ENCODE measurements around the gene FRMD5.

FRMD5 gene

DNA sequence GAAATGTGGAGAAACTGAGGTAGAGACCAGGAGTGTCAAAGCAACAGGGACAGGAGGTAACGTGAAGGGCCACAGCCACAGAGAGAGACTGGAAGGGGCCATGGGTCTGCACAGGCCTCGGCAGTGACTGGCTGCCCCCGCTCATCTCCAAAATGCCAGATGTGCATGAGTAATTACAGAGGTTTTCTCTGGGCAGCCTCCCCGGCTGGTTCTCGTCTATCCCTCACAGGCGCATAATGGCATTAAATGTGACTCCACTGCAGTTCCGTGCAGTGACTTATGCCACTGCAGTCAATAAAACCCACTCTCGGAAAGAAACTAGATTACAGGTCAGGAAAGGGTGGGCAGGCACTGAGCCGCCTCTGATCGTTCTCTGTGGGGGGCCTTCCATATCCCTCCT, 293.6 kb downstream of the FRMD5 start:
- no peak for DNase-seq (ENCODE audit: low read depth in 2 of 3, low spot score in 2 of 3)

DNA sequence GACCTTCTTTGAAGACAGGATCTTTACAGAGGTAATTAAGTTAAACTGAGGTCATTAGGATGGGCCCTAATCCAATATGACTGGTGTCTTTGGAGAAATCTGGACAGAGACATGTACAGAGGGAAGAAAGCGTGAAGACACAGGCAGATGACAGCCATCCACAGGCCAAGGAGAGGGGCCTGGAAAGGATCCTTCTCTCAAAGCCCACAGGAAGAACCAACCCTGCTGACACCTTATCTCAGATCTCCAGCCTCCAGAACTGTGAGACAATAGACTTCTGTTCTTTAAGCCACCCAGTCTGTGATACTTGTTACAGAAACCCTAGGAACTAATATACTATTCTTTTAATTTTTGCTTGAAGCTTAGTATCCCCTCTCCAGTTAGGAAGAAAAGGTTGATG, 294.1 kb downstream of the FRMD5 start:
- DNase-seq (ENCODE audit: low read depth in 2 of 3, low spot score in 2 of 3), result no peak

DNA sequence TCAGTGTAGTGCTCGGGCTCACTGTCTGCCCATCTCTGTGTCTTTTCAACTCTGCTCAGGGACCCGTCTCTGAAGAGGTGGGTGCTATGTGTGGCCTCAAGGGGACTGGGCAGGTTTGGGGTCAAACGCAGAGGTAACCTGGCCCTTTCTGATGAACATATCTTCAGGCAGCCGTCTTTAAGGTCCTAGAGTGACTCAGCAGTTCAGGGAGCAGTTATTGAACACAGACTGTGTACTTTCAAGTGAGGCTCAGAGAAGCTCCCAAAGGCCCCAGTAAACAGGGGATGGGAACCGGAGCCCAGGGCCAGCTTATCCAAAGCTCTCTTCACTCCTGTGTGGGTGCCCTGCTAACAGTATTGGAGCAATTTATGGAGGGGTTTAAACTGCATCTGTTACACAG, 295.1 kb downstream of the FRMD5 start:
- DNase-seq (ENCODE audit: low read depth in 2 of 3, low spot score in 2 of 3), result no peak

DNA sequence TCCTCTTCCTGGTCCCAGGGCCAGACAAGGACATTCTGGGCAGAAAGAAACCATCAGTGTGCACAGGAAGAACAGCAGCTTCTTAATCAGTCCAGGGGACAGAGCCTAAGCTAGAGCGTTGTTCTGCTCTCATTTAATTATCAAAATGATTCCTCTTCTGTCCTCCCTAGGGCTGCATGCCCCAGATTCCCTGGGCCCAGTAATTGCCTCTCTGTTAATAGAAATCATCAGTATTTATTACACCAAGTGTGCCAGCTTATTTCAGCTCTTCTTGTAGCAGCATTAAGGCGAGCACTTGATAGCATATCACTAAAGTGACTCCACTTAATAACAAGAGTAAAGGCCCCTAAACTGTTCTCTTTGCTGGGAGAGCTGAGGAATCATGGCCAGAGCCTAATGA, 296.2 kb downstream of the FRMD5 start:
- DNase-seq (ENCODE audit: low read depth in 2 of 3, low spot score in 2 of 3), result no peak

DNA sequence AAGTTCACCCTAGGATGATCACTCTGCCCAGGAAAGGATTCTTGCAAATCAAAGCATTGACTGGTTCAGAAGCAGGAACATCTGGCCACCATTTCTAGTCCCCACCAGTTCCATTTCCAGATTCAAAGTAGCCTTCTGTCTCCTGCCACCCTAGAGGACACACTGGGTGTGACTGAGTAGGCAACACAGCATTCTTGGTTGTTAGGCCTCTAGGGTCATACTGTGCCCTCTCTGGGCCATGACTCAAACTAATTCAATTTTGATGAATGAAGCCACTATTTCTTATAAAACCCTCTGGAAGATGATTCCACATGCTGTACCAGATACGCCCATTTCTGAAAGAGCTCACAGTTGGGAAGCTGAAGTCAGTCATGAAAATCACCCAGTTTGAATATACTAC, 298.5 kb downstream of the FRMD5 start:
- no peak for DNase-seq (ENCODE audit: low read depth in 2 of 3, low spot score in 2 of 3)

DNA sequence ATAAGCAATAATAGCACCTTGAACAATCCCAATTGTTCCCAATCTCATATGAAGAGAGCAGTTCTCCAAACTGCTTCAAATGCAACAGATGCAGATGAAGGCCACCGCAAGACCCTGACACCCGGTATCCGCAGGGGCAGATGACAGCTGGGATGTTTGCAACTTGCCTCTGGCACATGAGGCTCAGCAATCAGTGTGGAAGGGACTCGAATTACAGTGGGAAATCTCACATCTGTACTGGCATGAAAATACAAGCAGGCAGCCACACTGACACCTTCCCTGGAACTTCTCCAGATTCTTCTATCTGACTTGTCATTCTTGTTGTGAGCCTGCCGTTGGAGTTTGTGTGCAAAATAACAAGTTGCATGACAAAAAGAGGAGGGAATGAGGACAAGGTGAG, 299.5 kb downstream of the FRMD5 start:
- DNase-seq (ENCODE audit: low read depth in 2 of 3, low spot score in 2 of 3), result no peak

DNA sequence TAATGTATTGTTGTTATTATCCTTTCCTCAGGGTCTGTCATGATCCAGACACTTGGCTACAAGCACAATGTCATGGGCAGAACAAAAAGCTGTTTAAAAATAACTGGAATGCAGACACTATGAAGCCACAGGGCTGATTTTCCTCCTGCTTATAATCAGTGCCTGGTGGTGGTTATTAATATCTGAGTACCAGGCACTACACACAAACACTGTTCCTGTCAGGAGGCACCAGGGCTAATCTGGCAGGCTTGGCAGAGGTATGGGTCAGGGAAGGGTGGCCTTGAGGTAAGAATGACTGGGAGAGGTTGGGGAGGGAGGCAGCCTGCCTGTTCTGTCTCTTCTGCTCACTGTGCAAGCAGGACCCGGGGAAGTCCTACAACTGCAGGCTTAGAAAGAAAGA, 301.1 kb downstream of the FRMD5 start:
- DNase-seq (ENCODE audit: low read depth in 2 of 3, low spot score in 2 of 3), result no peak

DNA sequence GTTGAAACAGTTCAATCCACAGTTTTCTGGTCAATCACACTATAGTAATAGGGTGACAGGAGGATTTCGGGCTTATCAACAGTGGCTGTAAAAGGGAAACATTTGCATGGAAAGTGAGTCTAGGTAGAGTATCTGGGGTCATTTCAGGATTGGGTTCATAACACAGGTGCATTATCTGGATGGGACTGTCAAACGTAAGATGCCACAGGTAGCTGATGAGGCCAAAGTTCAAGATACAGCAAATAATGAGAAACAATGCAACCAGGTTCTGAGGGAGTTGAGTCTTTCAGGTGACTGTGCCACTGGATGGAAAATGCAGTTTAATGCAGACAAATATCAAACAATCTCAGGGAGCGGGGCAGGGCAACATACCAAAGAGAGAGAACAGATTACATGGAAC, 306.0 kb downstream of the FRMD5 start:
- no peak for DNase-seq (ENCODE audit: low read depth in 2 of 3, low spot score in 2 of 3)

DNA sequence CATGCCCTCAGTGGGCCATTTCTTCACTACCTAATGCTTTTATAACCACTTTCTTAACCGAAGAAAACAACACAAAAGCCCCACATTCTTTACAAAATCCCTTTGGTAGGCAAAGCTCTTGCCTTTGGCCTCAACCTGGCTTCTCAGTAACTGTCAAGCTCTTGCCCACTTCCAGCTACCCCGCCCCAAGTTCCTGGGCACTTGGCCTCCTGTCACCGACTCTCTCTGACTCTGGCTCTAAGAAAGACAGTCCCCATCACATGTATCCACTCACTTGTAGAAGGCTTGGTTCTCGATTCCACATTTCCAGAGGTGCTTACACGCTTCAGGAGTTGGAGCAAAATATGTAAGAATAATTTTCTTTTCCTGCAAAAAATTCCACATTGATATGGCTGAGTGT, 307.2 kb downstream of the FRMD5 start:
- no peak for DNase-seq (ENCODE audit: low read depth in 2 of 3, low spot score in 2 of 3)

DNA sequence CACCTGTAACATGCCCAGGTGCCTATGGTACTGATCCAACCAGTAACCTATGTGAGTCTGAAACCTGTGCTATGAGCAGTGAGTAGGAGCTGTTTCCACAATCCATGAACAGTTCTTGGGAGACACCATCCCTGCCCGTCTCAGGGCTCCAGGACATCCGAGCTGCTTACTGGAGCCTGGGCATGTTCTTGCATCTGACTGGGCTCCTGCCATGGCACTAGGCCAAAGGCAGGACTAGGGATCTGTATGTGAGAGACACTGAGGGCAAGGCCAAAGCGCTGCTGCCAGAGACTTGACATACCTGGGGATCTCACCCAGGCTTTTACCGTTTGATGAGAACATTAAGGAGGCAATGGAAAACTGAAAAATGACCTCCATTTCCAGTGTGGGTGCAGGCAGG, 308.5 kb downstream of the FRMD5 start:
- no peak for DNase-seq (ENCODE audit: low read depth in 2 of 3, low spot score in 2 of 3)

DNA sequence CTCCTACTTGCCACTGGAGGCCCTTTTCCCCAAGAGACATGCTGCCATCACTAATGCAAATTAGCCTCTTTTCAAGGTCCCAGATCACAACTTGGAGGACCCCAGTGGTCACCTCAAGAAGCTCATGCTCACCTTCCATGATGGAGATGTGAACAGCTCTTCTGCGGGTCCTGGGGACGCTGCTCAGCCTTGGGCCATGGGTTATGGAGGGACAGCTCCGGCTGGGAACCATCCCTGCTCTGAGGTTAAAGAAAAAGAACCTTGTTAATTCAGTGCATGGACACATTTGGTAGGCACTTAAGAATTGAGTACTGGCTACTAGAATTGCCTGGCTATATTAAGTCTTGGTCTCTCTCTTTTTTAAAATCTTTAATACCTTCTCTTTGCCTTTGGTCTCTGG, 311.5 kb downstream of the FRMD5 start:
- no peak for DNase-seq (ENCODE audit: low read depth in 2 of 3, low spot score in 2 of 3)

DNA sequence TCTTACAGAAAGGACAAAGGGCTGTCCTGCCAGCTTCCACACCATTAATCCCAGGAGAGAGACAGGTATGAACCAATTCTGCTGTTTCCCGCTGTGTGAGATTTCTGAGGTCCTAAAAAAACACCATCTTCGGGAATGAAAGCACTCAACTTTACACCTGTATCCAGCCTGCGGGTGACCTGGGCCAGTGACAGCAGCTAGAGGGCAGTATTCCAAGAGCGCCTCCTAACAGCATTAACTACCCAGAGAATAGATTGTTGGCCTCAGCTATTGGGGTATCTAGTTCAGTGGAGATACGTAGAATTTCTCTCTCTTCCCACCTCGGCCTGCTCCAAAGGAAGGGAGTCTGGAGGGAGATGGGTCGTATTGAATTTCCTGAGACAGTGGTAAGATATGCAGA, 313.1 kb downstream of the FRMD5 start:
- no peak for DNase-seq (ENCODE audit: low read depth in 2 of 3, low spot score in 2 of 3)

DNA sequence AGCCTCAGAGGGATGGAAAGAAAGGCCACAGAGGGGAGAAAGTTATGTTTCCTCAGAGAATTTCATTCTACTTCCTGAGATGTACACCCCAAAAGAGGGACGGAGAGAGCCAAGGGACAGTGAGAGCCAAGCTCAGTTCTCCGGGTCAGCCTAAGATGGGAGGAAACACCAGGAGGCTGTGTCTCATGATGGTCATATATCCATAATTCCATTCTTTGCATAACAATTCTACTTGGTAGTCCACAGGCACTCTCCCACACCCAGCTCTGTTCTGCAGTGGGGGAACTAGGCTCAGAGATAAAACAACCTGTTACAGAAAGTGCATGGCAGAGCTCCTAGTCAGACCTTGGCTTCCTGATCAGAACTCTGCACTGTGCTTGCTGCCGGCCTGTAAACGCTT, 313.8 kb downstream of the FRMD5 start:
- no peak for DNase-seq (ENCODE audit: low read depth in 2 of 3, low spot score in 2 of 3)

DNA sequence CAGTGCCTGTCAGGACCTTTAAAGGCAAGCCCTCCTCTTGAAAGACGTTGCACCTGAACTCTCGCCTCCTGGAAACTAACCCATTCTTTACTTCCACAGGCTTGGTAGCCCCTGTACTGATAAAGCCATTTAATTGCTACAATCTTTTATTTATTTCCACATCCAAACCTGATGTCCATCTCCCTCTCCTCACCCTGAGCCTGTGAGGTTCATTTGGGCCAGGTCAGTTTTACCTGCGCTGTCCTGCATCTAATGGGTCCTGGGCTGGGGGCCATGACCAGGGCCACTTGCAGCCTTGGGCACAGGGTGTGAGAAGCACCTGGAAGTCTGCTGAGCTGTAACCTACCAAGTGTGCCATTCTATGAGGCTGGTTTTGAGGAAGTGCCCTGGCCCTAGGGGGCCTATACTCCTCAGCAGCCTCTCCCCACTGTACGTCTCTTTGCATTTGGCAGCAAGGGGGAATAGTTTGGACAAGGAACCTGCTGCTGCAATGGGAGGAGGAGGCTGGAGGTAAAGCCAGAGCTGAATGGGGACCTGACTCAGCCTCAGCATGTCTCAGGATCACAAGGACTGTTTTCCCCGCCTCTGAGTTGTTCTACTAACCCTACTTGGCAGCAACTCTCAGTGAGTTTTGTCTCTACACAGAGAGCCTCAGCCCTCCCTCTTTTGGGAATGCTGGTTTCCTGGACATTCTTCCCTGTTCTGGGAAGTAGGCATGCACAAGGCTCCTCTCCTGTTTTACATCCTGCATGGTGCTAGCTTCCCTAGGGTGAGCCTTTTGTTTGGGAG, 314.5 kb downstream of the FRMD5 start:
- DNase-seq (ENCODE audit: low read depth in 2 of 3, low spot score in 2 of 3), result no peak

DNA sequence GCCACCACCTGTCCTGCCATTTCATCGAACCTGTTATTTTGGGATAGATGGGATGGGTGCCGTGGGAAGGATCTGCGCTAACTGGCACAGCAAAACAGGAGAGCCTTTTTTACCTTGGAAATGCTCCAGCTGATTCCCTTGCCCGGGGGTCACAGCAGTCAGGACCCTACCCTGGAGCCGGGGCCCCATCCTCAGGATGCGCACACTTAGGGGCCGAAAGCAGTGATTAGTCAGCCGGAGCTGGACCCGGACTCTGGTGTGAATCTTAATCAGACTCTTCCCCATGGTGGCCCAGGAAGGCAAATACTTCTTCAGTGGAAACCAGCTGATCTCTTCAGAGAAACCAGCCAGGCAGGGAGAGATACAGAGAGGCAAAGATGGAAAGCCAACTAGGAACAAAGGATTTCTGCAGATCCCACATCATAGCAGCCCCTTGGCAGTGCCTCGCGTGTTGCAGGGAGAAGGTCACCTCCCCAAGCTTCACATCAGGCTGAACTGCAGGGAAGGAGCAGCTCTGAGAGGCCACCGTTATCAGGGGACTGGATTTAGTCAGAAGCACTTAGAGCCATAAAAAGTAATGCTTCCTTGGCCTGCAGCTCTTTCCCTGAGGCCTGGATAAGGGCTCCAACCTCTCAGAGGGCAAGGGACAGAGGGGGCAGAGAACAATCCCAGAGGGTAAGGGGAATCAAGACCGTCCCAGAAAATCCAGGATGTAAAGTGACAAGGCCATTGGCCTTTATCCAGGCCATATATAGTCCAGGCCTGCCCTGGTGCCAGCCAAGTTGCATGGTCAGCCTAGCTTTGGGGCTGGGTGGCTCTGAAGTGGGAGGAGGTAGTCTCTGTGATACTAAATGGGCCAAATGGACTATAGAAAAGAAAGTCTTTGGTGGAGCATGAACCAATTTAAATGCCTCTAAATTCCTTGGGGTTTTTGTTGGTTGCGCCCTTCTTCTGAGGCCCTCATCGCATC, 315.4 kb downstream of the FRMD5 start:
- no peak for DNase-seq (ENCODE audit: low read depth in 2 of 3, low spot score in 2 of 3)

DNA sequence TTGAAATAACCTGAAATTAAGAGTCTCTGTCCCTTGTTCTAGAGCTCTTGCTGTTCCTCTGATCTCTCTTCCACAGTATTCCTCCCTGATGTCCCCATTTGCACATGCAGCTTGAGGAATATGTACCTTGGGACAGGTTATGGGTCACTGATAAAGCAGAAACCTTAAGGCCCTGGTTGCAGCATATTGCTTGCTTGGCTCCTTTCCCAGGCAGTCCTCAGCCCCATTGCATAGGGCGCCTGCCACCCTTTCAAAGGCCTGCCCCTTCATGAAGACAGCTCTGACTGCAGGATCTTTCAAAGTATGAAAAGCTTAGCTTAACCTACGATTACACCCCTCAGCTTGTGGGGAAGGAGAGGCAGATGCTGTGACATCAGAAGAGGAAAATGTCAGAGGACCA, 316.6 kb downstream of the FRMD5 start:
- DNase-seq (ENCODE audit: low read depth in 2 of 3, low spot score in 2 of 3), result no peak

DNA sequence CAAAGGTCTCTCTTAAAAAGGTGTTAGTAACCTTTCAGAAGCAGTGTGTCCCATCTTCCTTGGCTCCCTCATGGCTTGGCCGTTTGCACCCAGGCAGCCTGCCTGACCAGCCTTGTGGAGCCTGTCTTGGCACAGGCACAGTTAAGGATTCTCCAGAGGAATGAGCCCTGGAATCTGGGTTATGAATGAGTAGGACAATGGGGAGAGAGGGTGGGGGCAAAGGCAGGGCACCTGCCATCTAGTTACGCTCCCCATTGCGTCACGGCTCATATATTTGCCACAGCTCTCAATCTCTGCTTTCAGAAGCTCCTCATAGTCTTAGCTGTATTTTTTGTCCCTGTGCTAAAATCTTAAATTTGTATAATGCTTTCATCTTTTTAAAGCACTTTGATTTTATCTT, 317.7 kb downstream of the FRMD5 start:
- DNase-seq (ENCODE audit: low read depth in 2 of 3, low spot score in 2 of 3), result no peak

DNA sequence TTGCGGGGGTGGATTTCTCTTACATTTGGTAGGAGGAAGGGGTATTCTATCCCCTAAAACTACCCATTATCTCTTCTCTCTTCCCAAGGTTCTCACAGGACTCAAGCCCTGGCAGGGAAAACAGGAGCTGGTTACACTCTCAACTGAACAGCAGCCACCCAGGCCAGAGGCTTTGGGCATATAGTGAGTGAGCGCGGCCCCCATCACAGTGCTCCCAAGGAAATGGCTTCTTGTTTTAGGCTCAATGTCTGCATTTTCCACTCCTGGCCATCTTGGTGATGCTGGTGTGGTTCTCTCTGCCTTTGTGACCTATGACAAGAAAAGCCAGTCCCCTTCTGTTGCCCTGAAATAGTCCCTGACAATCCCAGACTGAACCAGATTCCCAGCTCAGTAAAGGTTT, 318.2 kb downstream of the FRMD5 start:
- DNase-seq (ENCODE audit: low read depth in 2 of 3, low spot score in 2 of 3), result no peak

DNA sequence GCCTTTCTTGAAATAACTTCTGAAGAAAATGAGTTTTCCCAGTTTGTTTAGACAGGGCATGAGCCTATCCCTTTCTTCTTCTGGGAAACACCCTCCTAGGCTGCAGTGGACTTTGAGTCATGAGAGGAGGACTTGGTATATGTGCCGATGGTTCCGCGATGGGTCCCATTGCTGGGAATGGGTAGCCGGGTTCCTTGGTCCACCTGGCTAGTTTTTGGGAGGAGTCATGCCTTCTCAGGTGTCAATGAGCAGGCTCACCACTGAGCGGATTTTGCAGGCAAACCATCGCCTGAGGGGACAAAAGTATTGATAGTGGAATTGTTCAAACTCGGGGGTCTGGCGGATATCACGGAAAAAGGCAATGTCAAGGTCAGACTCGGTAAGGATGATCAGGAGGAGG, 321.4 kb downstream of the FRMD5 start:
- DNase-seq (ENCODE audit: low read depth in 2 of 3, low spot score in 2 of 3), result no peak

DNA sequence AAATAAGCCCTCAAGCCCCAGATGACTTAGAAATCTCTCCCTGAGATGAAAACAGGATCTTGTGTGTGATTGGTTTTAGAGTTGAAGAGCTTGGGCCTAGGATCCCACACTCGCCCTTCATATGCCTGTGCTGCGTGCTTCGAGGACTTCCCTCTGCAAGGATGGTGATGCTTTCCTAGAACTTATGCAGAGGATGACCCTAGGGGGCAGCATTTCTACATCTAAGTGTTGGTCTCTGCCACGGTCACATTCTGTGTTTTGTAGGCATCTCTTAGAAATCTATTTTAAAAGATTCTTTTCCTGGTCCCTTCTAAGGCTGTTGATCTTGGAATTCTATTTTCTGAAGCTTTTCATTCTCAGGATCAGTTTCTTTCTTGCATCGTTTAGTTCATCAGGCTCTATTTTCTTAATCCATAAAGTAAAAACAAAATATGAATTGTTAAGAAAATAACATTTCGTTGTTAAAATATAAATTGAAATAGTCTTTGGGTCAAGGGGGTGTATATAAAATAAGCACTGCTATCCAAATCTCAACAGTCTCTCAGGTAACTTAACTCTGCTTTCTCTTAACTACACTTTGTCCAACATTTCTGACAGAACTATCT, 322.6 kb downstream of the FRMD5 start:
- no peak for DNase-seq (ENCODE audit: low read depth in 2 of 3, low spot score in 2 of 3)

DNA sequence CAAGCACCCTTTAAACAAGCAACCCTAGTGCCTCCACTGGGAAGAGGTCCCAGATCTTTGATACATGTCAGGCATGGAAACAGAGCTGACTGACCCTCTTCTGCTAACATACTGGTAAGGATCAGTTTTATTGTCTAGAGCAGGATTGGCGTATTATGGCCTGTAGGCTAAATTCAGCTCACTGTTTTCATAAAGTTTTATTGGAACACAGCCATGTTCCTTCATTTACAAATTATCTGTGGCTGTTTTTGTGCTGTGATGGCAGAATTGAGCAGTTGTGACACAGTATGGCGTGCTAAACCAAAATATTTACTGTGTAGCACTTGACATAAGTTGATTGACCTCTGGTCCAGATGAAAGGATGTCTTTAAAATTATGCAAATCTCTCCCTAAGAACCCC, 323.2 kb downstream of the FRMD5 start:
- DNase-seq (ENCODE audit: low read depth in 2 of 3, low spot score in 2 of 3), result no peak

DNA sequence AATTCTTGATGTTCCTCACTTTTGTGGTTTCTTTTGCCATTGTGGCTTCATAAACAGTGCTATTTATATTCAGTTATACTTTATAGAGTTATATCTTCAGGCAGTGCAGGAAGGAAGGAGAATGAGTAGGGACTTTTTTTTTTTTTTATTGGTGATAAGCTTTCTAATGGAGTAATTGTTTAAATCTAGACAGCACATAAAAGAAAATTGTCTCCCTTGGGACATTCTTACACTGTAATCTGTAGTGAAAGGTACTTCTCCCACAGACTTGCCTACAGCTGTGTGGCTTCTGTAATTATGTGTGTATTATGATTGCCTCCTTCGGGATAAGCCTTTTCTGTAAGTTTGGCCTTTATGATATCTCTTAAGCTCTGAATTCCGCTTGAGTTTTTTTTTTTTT, 326.7 kb downstream of the FRMD5 start:
- DNase-seq (ENCODE audit: low read depth in 2 of 3, low spot score in 2 of 3), result no peak
